Measurements from ENCODE around the gene TMBIM4. TPM values are rescaled to one million over a fixed set of nuclear protein-coding genes. Genes with fewer than 3 reads are reported as not detected.
A peak's percentile ranks its signal among the peaks of the same experiment; 100 is the strongest.

TMBIM4 gene
- total and polyA plus RNA-seq, 3 donors from 2014 or later = 175 to 462 (median 205) TPM

DNA sequence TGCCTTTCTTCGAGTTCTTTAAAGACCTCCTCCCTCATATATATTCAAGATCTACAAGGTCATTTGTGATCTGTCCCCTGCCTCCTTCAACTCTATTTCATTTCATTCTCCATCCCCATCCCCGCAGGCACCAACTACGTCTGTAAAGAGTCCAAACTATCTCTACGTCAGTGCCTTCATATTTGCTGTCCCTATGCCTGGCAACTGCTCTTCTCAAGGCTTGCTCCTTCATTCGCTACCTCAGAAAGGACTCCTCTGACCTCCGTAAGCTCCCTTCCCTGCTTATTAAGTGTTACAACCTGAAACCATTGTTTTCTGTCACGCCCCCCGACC lies 39.9 kb downstream of the TMBIM4 start:
- Histone ChIP-seq H3K36me3 (ENCODE audit: low read depth, missing control alignments) (no peaks in the 10 kb centered on the region), H3K27me3 (no peaks in the 10 kb centered on the region), H3K4me3 (peak overlapping the region; percentile 87 to 98), H3K9me3 (no peaks in the 10 kb centered on the region), H3K4me1 (peaks cover 18% of the 10 kb centered on the region), H3K27ac (peak overlapping the region; percentile 21 to 69)
- 1% methylated on average over 8 of the region's 8 CpGs for WGBS, 2 donors
- no peak for DNase-seq
- intact Hi-C loops (cut with DNase I; ENCODE audit: low total_unique reads) = no loop called here
- TF ChIP-seq POLR2A (IDR thresholded peaks at IDR 0.05) = no peak
- TF ChIP-seq CTCF (IDR thresholded peaks at IDR 0.05) = no peak

- no peaks in the 10 kb centered on the region for H3K9me3 ChIP-seq
- no peak overlapping the region for H3K4me3 ChIP-seq
- H3K27ac ChIP-seq = peak overlapping the region in 1 of 2 donors; percentile 14
- peaks cover 18% of the 10 kb centered on the region for H3K4me1 ChIP-seq
- 24 to 61% methylated on average over 1 of the region's 1 CpG for WGBS, 2 donors
- intact Hi-C loops (cut with DNase I; ENCODE audit: low total_unique reads) = no loop called here
- H3K27me3 ChIP-seq = no peaks in the 10 kb centered on the region
- H3K36me3 ChIP-seq (ENCODE audit: low read depth, missing control alignments) = no peaks in the 10 kb centered on the region
- TF ChIP-seq CTCF (IDR thresholded peaks at IDR 0.05) = no peak
- DNase-seq = peak; percentile 71
Observed at GRCh38 chr12:66127650-66128049, 42.1 kb downstream of the TMBIM4 start.

- 71 to 85% methylated on average over 1 of the region's 1 CpG for WGBS, 2 donors
- H3K9me3 ChIP-seq = no peaks in the 10 kb centered on the region
- no peaks in the 10 kb centered on the region for H3K36me3 ChIP-seq (ENCODE audit: low read depth, missing control alignments)
- TF ChIP-seq CTCF (IDR thresholded peaks at IDR 0.05) = no peak
- TF ChIP-seq POLR2A (IDR thresholded peaks at IDR 0.05) = no peak
- no peaks in the 10 kb centered on the region for H3K27me3 ChIP-seq
- H3K4me1 ChIP-seq = no peaks in the 10 kb centered on the region
- DNase-seq = no peak
- H3K4me3 ChIP-seq = no peak overlapping the region
- H3K27ac ChIP-seq = no peak overlapping the region
- intact Hi-C loops (cut with DNase I; ENCODE audit: low total_unique reads) = no loop called here
Observed at GRCh38 chr12:66120477-66120876, 49.3 kb downstream of the TMBIM4 start.

DNA sequence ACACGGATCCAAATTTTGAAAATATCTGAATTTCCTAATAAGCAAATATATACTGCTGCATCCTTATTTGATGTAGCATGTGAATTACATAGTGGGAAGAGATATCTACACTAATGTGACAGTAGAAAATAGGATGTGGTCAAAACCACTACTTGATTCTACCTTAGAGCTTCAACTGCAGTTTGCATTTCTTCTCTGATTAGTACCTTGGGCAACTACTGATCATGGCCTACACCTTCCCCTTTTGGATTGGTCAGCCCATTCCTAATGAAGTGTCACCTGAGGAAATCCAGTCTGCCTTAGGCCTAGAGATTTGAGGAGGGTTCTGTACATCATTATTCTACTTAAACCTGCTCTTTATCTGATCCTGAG lies 49.9 kb downstream of the TMBIM4 start:
- Histone ChIP-seq H3K27me3 (no peaks in the 10 kb centered on the region), H3K36me3 (ENCODE audit: low read depth, missing control alignments) (no peaks in the 10 kb centered on the region), H3K4me3 (no peak overlapping the region), H3K4me1 (no peaks in the 10 kb centered on the region), H3K9me3 (no peaks in the 10 kb centered on the region), H3K27ac (no peak overlapping the region)
- intact Hi-C loops (cut with DNase I; ENCODE audit: low total_unique reads) = no loop called here
- DNase-seq = no peak
- WGBS, 2 donors = 89 to 94% methylated on average over 1 of the region's 1 CpG
- TF ChIP-seq POLR2A (IDR thresholded peaks at IDR 0.05) (no peak), CTCF (IDR thresholded peaks at IDR 0.05) (no peak)

DNA sequence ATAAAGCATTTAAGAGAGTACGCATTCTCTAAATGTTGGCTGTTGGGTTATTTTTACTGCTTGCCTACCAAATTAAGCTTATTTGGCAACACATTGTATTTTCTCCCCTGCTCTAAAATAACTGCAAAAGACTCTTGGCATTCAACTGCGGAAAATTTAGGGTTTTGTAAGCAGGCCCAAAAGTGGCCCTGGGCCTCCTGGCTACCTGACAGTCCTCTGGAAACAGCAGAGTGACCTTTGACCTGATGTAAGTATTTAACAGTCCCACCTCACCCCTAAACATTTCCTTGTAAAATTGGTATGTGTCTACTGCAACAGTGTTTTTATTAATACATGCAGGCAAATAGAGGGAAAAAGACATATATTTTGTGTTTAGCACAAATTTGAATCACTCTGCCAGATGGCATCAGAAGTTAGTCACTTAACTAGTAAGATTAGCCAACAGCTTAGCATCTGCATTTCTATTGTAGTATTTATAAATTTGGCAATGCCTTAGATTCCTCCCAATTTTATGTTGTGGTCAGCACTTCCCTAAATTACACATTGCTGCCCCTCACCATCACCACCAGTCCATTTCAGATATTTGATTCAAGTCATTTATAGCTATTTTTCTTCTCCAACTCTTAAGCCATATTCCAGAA lies 50.4 kb downstream of the TMBIM4 start:
- no peak for DNase-seq
- intact Hi-C loops (cut with DNase I; ENCODE audit: low total_unique reads) = no loop called here
- Histone ChIP-seq H3K4me3 (no peak overlapping the region), H3K9me3 (no peaks in the 10 kb centered on the region), H3K27ac (no peak overlapping the region), H3K27me3 (no peaks in the 10 kb centered on the region), H3K4me1 (no peaks in the 10 kb centered on the region), H3K36me3 (ENCODE audit: low read depth, missing control alignments) (no peaks in the 10 kb centered on the region)
- 67 to 70% methylated on average over 2 of the region's 2 CpGs for WGBS, 2 donors
- TF ChIP-seq POLR2A (IDR thresholded peaks at IDR 0.05) (no peak), CTCF (IDR thresholded peaks at IDR 0.05) (no peak)

All from testis (tissue), 3 donors.